Measurements from ENCODE around the gene CFAP92. TPM values are rescaled to one million over a fixed set of nuclear protein-coding genes. Genes with fewer than 3 reads are reported as not detected.
A peak's percentile ranks its signal among the peaks of the same experiment; 100 is the strongest.

CFAP92 gene
- total RNA-seq, 1 donor from 2014 or later, result 2.7 TPM

- Mint-ChIP-seq H3K4me1 (ENCODE audit: low read depth) (peaks cover 5% of the 10 kb centered on the region), H3K9me3 (ENCODE audit: low read depth) (peaks cover 16% of the 10 kb centered on the region), H3K36me3 (ENCODE audit: insufficient read depth) (peaks cover 13% of the 10 kb centered on the region), H3K27ac (no peak overlapping the region), H3K27me3 (no peaks in the 10 kb centered on the region), H3K4me3 (ENCODE audit: low read depth) (no peak overlapping the region)
- TF ChIP-seq CTCF (IDR thresholded peaks at IDR 0.05; ENCODE audit: unreplicated experiment), result no peak
- DNase-seq (ENCODE audit: low spot score, unreplicated experiment), result no peak
These were observed 129.5 kb downstream of the CFAP92 start for GRCh38 chr3:128864351-128864811.

- Mint-ChIP-seq H3K4me1 (ENCODE audit: low read depth) (peaks cover 5% of the 10 kb centered on the region), H3K4me3 (ENCODE audit: low read depth) (no peak overlapping the region), H3K27me3 (no peaks in the 10 kb centered on the region), H3K9me3 (ENCODE audit: low read depth) (peaks cover 23% of the 10 kb centered on the region), H3K27ac (no peak overlapping the region), H3K36me3 (ENCODE audit: insufficient read depth) (peaks cover 17% of the 10 kb centered on the region)
- TF ChIP-seq CTCF (IDR thresholded peaks at IDR 0.05; ENCODE audit: unreplicated experiment), result peak; percentile 20
- no peak for DNase-seq (ENCODE audit: low spot score, unreplicated experiment)
These were observed 130.3 kb downstream of the CFAP92 start for GRCh38 chr3:128863560-128863959.

GRCh38 chr3:128861491-128861890 lies 132.4 kb downstream of the CFAP92 start:
- TF ChIP-seq CTCF (IDR thresholded peaks at IDR 0.05; ENCODE audit: unreplicated experiment), result no peak
- Mint-ChIP-seq H3K4me3 (ENCODE audit: low read depth) (no peak overlapping the region), H3K36me3 (ENCODE audit: insufficient read depth) (peaks cover 29% of the 10 kb centered on the region), H3K4me1 (ENCODE audit: low read depth) (peaks cover 5% of the 10 kb centered on the region), H3K27me3 (no peaks in the 10 kb centered on the region), H3K9me3 (ENCODE audit: low read depth) (peaks cover 36% of the 10 kb centered on the region), H3K27ac (no peak overlapping the region)
- no peak for DNase-seq (ENCODE audit: low spot score, unreplicated experiment)

Other genes starting within 250 kb of the CFAP92 start
- gene ACAD9, start 114.5 kb downstream of the CFAP92 start, total RNA-seq, result 57.0 and 61.2 TPM in 2 replicates
- 0.60 TPM in 2 replicates for gene EFCC1, start 7.2 kb upstream of the CFAP92 start, total RNA-seq
- not detected in 2 replicates for gene GP9, start 66.7 kb upstream of the CFAP92 start, total RNA-seq
- 23.8 and 24.3 TPM in 2 replicates for gene RAB43, start 127.7 kb upstream of the CFAP92 start, total RNA-seq
- 34.0 and 37.4 TPM in 2 replicates for gene ISY1, start 167.0 kb upstream of the CFAP92 start, total RNA-seq
- 192 and 194 TPM in 2 replicates for gene CNBP, start 189.8 kb upstream of the CFAP92 start, total RNA-seq